GM12865 (cell line): ENCODE measurements around the gene CCT7.

ENCODE experiments used
- DNase-seq: peaks from one replicate; pipeline ENCODE4 v3.0.0; 2010; ENCODE audit warnings: low read depth
- H3K4me3 ChIP-seq: 2 replicates; pipeline ENCODE4 v1.5.1; 2011; ENCODE audit warnings: mild to moderate bottlenecking, low read depth, low read length, control low read depth
- CTCF ChIP-seq: IDR thresholded peaks from 2 replicates; pipeline ENCODE4 v1.5.1; 2011; ENCODE audit warnings: low read length, control low read depth, low read depth, inconsistent platforms; ENCODE audit not compliant: insufficient read depth; ENCODE audit errors: missing control alignments

Gene CCT7

DNA sequence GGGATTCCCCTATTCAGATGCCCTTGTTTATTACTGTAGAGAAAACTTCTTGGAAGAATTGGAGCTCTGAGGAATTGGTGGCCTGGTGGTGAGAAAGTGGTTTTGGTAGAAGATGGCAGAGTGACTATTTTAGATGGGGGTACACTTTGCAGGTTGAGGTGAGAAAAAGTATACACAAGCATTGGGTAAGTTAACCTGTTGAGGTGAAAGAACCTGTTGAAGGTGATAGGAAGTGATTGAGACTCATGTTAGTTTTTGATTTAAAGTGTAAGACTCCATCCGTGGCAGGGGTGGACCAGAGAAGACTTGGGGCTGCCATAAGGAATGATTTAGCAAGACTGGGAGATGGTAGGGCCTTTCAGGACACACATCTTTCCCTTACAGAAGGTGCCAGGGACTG, 3.1 kb downstream of the CCT7 start:
- no peak for TF ChIP-seq CTCF
- no peak for DNase-seq
- no peak overlapping the region for H3K4me3 ChIP-seq

DNA sequence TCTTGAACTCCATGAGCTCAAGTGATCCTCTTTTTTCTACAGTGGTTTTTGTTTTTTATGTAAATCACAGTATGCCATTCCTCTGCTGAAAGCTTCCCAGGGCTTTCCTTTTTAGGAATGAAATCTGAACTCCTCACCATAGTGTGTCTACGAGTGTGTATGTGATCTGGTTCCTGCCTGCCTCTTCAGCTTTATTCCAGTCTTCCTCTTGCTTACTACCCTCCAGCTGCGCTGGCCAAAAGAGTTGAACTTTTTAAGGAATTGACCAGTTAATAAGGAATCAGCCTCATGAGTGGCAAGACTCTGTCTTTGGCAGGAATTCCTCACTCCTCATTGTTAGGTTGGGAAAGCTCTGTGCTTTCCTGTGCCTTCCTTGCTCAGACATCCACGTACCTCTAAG, 4.0 kb downstream of the CCT7 start:
- no peak for TF ChIP-seq CTCF
- H3K4me3 ChIP-seq = no peak overlapping the region
- DNase-seq = no peak

DNA sequence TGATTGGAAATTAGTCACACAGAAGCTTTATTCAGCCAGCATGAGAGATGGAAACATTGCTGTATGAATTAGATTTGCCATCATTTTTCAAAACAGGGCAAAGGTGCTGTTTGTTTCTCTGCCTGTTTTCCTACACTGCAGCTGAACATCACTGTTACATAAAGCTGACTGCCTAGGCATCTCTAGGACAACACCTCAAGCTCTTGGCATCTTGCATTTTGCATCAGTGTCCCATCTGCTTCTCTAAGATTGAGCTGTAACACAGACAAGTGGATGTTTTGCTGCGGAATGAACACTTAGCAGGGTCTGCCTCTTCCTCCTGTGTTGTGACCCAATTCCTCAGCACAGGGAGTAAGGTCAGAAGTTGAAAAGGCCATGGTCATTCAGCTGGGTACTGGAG, 4.9 kb downstream of the CCT7 start:
- no peak for DNase-seq
- TF ChIP-seq CTCF = no peak
- no peak overlapping the region for H3K4me3 ChIP-seq

- no peak for DNase-seq
- no peak for TF ChIP-seq CTCF
- H3K4me3 ChIP-seq = no peak overlapping the region
Measured at GRCh38 chr2:73239776-73240175, 5.7 kb downstream of the CCT7 start.

DNA sequence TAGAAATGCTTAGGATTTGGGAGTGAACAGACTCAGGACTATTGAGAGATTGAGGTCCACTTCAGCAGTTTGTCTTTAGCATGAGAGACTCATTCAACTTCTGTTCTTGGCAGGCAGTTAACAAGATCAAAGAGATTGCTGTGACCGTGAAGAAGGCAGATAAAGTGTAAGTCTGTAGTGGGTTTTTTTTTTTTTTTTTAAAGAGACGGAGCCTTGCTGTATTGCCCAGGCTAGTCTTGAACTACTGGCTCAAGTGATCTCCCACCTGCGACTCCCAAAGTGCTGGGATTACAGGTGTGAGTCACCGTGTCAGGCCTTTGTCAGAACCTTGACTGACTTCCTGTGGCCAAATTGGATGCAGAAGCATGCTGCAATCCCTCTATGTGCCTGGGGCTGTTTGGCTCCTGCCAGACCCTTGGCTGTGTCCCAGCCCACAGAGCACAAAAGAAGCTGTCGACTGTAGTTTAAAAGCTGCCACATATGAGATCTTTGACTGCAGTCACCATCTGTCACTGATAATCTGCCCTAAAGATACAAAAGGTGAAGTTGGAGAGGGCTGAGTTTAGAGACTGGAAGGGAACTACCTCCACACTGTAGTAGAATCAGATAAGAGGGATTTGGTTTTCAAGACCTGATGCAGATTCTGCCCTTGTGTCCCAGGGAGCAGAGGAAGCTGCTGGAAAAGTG, 9.9 kb downstream of the CCT7 start:
- H3K4me3 ChIP-seq = no peak overlapping the region
- DNase-seq = no peak
- no peak for TF ChIP-seq CTCF

GRCh38 chr2:73244580-73244979, 10.5 kb downstream of the CCT7 start:
- no peak for TF ChIP-seq CTCF
- H3K4me3 ChIP-seq = no peak overlapping the region
- DNase-seq = no peak

GRCh38 chr2:73246850-73247249, 12.7 kb downstream of the CCT7 start:
- TF ChIP-seq CTCF = no peak
- no peak overlapping the region for H3K4me3 ChIP-seq
- DNase-seq = no peak
